ENCODE results near the gene PTAFR.

The PTAFR gene

DNA sequence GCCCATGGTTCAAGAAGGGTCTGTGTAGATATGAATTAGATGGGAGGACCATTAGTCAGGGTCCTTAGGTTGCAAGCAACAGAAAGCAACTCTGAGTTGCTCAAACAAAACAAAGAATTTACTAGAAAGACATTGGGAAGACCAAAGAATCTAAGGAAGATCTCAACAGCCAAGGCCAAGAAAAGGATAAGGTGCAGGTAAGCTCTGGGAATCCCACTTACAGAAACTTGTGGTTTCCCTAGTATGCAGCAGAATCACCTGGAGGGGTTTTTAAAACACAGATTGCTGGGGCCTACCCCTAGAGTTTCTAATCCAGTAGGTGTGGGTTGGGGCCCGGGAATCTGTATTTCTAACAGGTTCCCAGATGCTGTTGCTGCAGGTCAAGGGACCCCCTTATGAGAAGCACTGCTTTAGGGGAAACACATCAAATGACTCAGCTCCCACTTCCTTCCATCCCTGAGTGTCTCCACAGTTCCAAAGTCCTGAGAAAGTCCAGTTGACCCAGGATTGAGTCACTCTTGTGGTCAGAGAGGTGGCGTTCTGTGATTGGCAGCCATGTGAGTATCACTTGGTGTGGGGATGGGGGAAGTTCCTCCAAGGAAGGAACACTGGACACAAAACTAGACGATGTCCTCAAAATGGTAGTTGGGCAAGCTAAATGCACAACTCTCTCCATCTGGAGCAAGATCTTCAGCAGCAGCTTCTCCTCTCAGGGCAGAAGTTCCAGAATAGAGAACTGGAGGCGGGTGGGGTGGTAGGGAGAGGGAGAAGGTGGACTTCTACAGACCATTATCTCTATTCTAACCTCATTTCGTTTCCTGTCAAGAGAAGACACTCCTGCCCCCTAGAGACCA lies 63.9 kb downstream of the PTAFR start:
- no peak for DNase-seq

DNA sequence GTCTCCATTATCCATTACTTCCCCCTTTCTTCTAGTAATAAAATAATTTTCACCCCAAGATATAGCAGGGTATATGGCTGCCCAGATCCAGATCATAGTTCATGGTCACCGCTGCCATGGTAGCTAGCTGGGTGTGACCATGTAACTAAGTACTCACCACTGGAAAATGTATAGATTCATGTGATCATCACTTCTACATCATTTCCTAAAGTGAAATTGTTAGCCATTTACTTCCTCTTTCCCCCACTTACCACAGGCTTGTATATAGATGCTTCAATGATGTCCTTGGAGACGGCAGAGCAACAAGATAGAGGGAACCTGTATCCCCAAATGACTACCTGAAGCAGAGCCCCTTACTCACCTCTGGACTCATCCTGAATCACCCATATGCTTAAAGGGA lies 65.3 kb downstream of the PTAFR start:
- DNase-seq = no peak

DNA sequence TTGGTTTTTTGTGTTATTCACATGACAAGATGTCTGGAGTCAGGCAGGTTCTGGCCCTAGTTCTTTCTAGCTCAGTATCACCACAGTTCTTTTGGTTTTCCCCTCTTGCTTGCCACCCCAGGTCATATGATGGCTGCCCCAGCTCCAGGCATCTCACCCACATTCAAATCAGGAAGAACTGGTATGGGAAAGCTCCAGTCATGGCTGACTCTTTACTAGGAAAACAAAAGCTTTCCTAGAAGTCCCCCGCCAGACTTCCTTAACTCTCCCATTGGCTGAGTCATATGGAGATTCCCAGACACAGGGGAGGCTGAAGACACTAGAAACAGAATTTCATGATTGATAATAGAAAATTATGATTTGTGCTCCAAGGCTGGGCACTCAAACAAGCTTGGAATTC lies 65.9 kb downstream of the PTAFR start:
- DNase-seq = no peak

DNA sequence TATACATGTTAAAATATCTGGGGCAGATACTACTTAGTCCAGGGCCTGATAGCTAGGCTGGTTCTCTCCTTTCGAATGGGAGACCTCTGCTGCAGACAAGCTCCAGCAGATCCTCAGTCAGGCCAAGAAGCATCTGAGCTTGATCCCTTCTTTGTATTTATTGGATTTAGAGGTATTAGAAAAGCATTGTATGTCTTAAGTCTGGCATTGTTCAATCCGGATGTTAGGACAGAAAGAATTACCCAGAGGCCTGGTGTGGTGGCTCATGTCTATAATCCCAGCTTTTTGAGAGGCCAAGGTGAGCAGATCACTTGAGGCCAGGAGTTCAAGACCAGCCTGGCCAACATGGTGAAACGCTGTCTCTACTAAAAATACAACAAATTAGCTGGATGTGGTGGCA lies 66.9 kb downstream of the PTAFR start:
- DNase-seq = no peak

DNA sequence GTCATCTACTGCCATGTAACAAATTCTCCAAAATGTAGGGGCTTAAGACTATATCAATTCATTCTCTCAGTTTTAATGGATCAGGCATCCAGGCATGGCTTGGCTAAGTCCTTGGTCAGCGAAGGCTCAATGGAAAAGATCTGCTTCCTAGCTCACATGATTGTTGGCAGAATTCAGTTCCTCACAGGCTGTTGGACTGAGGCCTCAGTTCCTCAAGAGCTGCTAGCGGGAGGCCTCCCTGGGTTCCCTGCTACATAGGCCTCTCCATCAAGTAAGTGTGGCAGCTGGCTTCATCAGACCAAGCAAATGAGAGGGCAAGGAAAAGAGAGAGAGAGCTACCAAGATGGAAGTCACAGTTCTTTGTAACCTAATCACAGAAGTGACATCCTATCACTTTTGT lies 68.5 kb downstream of the PTAFR start:
- DNase-seq = no peak

DNA sequence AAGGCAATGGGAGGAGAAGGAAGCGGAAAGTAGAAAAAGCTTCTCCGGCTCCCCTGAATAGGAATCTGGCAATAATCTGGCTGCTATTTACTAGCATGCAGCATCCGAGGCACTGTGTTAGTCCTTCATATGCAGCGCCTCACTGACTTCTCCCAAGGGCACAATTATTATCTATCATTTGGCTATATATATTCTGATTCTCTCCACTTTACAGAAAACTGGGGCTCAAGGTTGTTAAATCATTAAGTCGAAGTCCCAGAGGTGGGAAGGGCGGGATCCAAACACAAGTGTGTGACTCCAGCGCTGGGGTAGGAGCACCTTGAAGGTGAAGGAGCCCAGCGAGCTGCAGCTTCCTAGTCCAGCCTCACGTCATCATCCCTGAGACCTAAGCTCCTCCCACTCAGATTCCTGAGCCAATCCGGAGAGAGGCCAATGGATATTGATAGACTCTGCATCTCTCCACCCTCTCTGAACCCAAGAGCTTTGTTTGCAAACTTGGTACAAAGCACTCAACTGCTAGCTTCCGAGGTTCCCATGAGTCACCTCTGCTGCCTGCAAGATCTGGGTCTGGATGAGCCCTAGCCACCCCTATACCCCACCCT lies 71.5 kb downstream of the PTAFR start:
- DNase-seq = no peak

DNA sequence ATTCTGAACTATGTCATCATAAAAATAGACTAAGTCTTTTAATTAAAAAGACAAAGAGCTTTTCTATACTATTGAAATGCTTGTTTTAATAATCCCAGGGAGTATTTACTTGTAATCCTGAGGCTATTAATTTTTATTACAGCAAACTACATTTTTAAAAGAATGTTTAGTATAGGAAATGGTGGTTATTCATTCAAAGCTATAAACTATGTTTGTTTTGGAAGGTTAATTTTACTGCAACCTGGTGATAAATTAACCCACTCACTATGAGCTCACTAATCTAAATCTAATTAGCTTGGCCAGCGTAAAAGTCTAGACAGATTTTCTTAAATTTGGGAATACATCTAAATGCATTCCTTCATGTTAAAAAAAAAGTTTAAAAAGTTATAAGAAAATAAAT lies 74.3 kb downstream of the PTAFR start:
- DNase-seq = no peak

DNA sequence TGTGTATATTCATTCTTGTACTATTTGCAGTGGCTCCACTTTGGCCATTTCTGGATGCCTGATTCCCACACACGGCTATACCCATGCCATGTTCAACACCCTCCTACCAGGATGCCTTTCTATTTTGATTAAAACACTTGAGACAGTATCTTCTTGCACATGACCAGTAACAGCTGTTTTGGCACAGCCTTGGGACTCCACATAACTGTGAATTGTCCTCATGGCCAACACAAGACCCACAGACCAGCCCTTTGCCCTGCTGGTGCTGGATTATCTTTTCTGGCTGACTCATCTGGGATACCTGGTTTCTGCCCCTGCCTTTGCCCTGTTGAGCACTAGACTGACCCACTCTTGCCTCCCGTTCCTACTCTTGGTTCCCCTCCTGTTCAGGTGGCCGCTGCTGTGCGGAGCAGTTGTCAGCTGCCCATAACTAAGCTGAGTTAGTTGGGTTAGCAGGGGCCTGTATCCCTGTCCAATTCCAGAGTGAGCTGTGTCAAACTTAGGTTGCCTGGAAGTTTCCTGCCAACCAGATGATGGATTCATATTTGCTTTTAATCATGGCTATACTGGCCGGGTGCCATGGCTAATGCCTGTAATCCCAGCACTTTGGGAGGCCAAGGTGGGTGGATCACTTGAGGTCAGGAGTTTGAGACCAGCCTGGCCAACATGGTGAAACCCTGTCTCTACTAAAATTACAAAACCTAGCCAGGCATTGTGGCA lies 77.3 kb downstream of the PTAFR start:
- peak; percentile 23 for DNase-seq
